GM12875 (cell line): ENCODE measurements around the gene OTOGL.

Experiments
- H3K4me3 ChIP-seq: one replicate; pipeline ENCODE4 v1.5.1; 2011; ENCODE audit warnings: low read depth, low read length, control low read depth
- TF ChIP-seq, protein P1 (sequence below): IDR thresholded peaks from 2 replicates; pipeline ENCODE4 v1.5.1; 2011; ENCODE audit warnings: low read depth, mild to moderate bottlenecking, control low read depth, inconsistent platforms, low read length, moderate library complexity, borderline replicate concordance; ENCODE audit not compliant: insufficient read depth

The OTOGL gene

DNA sequence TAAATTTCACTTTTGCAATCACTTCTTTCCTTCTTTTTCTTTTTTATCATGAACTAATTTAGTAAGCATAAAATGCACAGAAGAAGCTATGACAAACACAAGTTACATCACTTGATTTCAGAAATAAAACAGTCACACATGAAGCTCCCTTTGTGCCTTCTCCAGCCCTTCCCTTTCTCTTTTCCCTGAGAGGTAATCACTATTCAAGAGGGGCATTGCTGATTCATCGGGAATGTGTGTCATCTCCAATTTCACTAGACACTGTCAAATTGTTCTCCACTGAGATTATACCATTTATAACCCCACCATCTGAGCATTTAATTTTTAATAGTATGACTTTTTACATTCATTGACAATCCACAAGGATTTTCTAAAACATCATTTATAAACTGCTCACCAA is 253.1 kb downstream of the OTOGL start:
- TF ChIP-seq, protein P1, sequence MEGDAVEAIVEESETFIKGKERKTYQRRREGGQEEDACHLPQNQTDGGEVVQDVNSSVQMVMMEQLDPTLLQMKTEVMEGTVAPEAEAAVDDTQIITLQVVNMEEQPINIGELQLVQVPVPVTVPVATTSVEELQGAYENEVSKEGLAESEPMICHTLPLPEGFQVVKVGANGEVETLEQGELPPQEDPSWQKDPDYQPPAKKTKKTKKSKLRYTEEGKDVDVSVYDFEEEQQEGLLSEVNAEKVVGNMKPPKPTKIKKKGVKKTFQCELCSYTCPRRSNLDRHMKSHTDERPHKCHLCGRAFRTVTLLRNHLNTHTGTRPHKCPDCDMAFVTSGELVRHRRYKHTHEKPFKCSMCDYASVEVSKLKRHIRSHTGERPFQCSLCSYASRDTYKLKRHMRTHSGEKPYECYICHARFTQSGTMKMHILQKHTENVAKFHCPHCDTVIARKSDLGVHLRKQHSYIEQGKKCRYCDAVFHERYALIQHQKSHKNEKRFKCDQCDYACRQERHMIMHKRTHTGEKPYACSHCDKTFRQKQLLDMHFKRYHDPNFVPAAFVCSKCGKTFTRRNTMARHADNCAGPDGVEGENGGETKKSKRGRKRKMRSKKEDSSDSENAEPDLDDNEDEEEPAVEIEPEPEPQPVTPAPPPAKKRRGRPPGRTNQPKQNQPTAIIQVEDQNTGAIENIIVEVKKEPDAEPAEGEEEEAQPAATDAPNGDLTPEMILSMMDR: no peak
- no peak overlapping the region for H3K4me3 ChIP-seq

DNA sequence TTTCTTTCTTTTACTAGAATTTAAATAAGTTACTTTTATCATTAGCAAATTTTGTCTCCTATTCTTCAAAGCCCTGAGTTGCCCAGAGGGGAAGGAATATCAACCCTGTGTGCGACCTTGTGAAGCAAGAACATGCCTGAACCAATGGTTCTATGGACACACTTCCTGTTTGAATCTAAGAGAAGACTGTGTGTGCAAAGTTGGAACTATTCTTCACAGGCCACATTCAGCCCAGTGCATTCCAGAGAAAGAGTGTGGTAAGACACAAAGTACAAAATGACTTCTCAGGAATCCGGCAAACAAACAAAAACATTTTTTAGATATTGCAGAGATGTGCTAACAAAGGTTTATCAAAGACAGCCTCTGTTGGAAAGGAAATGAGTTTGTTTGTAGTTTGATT is 253.9 kb downstream of the OTOGL start:
- H3K4me3 ChIP-seq: no peak overlapping the region
- TF ChIP-seq, protein P1: no peak

DNA sequence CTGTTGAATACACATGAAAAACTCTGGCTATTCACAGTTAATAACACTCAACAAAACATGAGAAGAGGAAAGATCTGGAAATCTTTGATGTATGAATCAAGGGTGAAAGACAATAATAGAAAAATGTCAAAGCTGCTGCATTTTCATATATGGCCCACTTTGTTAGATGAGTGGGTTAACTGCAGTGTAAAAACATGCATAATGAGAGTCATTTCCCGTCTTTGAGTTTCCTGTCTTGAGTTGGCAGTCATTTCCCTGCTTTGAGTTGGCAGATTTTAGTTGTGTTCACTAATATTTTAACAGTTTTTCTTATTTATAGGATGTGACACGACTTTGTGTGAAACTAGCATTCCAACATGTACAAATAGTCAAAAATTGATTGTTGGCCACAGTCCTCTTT is 256.8 kb downstream of the OTOGL start:
- H3K4me3 ChIP-seq: no peak overlapping the region
- TF ChIP-seq, protein P1: no peak

DNA sequence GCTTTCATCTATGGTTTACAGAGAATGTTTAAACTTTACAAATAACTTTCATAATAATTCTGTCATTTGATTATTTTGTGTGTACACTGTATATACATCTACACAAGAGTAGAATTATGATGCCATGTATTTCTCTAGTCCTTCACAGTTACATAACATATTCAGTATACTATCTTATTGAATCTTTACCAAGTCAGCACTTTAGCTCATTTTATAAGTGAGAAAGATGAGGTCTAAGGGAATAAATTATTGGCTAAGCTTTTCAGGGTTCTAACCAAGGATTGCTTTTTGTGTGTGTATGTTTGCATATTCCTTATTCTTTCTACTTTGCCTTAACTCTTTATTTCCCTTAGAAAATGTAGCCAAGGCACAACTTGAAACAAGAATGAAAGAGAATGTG is 260.4 kb downstream of the OTOGL start:
- no peak overlapping the region for H3K4me3 ChIP-seq
- TF ChIP-seq, protein P1: no peak

DNA sequence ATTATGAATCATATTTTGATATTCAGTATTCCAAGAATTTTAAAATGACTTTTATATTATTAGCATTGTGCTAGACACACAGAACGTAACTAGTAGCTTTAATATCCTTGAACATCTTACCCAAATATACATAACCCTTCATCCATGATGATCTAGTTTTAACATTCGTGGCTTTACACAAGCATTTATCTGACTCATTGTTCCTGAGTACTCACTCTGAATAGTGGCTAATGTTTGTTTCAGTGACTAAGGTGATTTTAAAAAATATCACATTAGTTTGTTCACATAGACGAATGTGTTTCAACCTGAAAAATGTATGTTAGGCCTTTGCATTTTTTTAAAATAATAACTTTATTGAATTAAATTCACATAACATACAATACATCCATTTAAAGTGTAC is 264.7 kb downstream of the OTOGL start:
- no peak overlapping the region for H3K4me3 ChIP-seq
- TF ChIP-seq, protein P1: no peak

DNA sequence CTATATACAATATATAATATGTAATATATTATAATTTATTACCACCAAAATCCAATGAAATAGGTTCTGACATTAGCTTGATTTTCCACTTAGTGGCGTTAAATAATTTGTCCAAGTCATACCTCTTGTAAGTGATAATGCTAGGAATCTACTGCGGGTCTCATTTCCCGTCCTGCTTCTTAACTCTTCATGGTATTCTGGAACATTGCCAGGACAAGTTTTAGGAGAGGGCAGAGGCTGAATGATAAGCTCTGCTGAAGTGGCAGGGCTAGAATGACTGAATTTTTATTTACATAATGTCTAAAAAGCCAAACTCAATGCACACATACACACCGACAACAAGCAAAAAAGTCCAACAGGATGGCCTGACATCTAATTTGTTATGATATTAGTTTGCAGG is 274.3 kb downstream of the OTOGL start:
- no peak overlapping the region for H3K4me3 ChIP-seq
- TF ChIP-seq, protein P1: no peak

DNA sequence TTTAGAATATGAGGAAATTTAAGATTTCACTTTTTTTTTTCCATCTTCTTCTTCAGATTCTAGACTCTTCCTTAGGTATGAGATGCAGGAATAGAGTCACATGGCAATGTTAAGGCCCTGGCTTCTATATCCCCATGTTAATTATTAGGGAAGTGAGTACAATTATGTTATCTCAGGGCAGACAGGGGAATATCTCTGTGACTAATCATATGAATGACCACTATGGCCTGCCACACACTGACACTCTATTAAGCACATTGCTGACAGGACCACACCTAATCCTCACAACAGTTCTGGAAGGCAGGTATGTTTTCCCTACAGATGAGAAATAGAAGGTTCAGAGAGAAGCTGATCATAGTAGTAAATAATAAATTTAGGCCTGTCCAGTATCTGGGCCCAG is 275.3 kb downstream of the OTOGL start:
- H3K4me3 ChIP-seq: no peak overlapping the region

More for the DNA sequence above, 275.3 kb downstream of the OTOGL start:
- TF ChIP-seq, protein P1: no peak
